ENCODE measurements around the gene SPACA7.
"Not testable (repeated sequence)": the region's sequence is repeated elsewhere in the genome, so short reads cannot be mapped to it uniquely, and the experiment has no call there.

SPACA7 gene

DNA sequence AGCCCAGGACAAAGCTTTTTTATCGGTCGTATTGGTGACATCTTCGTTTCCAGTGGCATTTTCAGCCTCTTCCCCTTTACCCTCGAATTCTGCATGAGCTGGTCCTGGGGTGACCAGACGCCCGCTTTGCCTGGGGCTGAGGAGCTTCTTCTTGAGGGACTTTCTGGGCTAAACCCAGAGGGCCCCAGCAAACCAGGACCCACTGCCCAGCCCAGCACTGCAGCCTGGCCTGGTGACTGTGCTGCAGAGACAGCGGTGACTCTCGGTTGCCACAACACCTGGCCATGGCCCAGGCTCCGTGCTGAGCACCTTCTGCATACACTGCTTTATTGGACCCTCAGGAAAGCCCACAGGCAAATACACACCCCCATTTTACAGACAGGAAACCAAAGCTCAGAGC is 21.0 kb downstream of the SPACA7 start:
- H3K4me3 ChIP-seq (ENCODE audit: low read length): no peak overlapping the region
- DNase-seq (ENCODE audit: low read depth, low spot score): no peak

DNA sequence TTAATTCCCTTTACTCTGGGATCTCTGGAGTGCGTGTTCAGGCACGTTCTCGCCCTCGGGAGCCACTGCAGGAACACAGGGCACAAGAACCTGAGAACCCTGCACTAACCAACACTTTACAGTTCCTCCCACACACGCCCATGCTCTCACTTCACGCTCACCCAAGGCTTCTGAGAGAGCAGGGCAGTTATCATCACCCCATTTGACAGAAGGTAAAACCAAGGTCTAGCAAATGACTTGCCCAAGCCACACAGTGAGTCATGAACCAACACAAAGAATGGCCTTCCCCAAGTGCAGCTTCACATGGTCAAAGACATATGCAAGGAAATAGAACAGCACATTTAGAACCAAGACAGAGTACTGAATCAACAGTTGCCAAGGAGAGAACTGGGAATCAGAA is 22.2 kb downstream of the SPACA7 start:
- not testable (repeated sequence) for H3K4me3 ChIP-seq (ENCODE audit: low read length); DNase-seq (ENCODE audit: low read depth, low spot score)

DNA sequence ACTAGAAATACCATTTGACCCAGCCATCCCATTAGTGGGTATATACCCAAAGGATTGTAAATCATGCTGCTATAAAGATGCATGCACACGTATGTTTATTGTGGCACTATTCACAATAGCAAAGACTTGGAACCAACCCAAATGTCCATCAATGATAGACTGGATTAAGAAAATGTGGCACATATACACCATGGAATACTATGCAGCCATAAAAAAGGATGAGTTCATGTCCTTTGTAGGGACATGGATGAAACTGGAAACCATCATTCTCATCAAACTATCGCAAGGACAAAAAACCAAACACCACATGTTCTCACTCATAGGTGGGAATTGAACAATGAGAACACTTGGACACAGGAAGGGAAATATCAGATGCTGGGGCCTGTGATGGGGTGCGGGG is 33.7 kb downstream of the SPACA7 start:
- not testable (repeated sequence) for H3K4me3 ChIP-seq (ENCODE audit: low read length); DNase-seq (ENCODE audit: low read depth, low spot score)

DNA sequence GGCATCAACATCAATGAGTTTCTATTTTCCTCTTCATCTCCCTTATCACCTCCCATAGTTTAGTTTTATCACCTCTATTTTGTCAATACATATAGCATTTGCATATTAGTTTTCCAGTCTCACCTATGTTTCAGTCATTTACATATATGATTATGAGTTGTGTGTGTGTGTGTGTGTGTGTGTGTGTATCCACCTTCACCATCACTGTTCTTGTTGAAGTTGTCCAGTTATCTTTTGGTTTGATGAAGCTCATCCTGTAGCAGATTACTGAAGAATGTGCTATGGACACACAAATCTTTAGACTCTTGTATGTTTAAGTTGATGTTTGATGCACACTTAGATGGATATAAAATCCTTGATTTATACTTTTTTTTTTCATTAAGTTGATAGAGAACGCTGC is 40.5 kb downstream of the SPACA7 start:
- DNase-seq (ENCODE audit: low read depth, low spot score): no peak
- no peak overlapping the region for H3K4me3 ChIP-seq (ENCODE audit: low read length)

DNA sequence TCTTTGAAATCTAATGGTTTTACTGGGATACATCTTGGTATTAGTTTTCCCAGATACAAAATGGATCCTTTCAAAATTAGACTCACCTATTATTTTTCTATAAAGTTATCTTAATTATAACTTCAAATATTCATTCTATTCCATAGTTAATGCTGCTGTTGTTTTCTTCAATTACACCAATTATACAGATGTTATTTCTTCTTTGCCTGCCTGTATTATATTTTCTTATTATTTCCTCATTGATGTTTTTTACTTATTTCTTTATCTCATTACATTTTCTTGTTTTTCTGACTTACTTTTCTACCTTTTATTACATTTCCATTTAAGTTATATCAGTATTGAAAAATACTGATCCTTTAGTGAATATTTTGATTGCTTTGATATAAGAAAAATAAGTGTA is 40.9 kb downstream of the SPACA7 start:
- DNase-seq (ENCODE audit: low read depth, low spot score): no peak
- no peak overlapping the region for H3K4me3 ChIP-seq (ENCODE audit: low read length)

DNA sequence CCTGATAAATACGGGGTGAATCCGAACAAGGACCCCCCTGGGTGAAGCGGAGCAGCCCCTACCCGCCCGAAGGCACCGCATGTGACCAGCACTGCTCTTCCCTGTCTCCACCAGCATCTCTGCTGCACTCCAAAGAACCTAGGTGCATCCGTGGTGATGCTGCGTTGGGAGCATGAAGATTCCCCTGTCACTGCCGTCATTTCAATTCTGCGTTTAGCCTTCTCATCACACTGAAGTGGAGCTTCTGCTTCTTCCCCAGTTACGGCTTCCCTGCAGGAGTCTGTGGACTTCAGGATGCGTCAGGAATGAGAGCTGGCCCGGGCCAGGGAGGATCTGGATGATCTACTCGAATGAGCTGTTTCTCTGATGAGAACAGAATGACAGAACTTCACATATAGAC is 47.9 kb downstream of the SPACA7 start:
- DNase-seq (ENCODE audit: low read depth, low spot score): no peak
- no peak overlapping the region for H3K4me3 ChIP-seq (ENCODE audit: low read length)

DNA sequence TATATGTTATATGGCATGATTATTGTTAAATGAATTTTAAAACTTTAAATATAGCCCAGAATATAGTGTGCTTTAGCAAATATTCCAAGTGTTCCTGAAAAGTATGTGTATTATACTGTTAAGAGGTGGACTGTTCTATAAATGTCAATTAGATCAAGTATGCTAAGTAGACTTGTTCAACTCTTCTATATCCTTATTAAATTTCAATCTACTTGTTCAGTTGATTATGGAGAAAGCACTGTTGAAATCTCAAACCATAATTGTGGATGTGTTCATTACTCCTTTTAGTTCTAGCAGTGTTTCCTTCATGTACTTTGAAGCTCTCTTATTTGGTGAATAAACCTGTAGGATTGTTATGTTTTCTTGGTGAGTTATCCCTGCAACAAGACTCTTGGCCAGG is 52.5 kb downstream of the SPACA7 start:
- no peak for DNase-seq (ENCODE audit: low read depth, low spot score)
- no peak overlapping the region for H3K4me3 ChIP-seq (ENCODE audit: low read length)

DNA sequence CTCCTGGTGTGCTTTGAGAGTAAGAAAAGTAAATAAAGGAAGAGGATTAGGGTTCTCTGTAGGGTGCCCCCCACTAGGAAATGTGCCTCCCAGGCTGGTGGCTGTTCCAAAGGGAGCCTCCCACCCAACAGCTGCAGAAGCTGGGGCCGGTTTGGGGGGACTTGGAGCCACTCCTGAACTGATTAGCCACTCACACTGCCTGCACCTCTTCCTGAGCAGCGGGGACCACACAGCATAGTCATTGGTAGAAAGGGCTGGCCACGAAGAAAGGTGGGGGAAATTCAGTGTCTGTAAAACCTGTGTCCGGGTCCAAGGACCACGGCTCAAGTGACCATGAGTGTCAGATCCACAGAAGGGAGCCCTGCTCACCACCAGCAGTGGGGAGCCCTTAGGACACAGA is 55.6 kb downstream of the SPACA7 start:
- H3K4me3 ChIP-seq (ENCODE audit: low read length): no peak overlapping the region
- no peak for DNase-seq (ENCODE audit: low read depth, low spot score)

DNA sequence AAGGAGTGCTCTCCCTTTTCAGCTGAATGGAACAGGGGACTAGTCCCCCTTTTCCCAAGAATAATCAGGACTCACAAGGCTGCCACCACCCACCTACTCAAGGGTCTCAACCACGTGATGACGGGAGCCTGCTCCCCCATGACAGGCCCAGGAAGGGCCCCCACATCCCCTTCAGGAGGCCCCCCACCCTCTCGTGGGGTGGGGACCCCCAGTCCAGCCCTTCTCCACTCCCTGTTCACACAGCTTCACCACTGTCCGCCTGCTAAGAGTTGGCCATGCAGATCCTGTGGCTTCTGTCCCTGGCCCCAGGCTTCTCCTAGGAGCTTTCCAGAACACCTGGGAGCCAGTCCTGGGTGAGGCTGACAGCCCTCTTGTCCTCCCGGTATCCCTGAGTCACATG is 56.6 kb downstream of the SPACA7 start:
- not testable (repeated sequence) for DNase-seq (ENCODE audit: low read depth, low spot score); H3K4me3 ChIP-seq (ENCODE audit: low read length)

DNA sequence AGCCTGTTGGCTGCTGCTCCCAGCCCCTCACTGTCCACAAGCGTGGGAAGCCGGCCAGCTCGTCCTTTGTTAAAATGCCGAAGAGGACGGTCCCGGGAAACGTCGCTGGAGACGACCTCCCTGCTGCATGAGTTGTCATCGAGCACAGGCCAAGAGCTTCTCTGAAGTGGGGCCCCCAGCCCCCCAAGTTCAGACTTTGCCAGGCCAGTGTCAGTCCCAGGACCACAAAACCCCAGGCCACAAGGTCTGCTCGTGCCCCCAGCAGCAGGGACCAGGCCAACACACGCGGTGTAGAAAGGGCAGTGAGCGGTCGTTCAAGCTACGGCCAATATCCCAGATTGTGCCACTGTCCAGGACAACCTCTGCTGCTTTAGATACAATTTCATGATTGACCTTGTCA is 57.4 kb downstream of the SPACA7 start:
- not testable (repeated sequence) for DNase-seq (ENCODE audit: low read depth, low spot score); H3K4me3 ChIP-seq (ENCODE audit: low read length)

DNA sequence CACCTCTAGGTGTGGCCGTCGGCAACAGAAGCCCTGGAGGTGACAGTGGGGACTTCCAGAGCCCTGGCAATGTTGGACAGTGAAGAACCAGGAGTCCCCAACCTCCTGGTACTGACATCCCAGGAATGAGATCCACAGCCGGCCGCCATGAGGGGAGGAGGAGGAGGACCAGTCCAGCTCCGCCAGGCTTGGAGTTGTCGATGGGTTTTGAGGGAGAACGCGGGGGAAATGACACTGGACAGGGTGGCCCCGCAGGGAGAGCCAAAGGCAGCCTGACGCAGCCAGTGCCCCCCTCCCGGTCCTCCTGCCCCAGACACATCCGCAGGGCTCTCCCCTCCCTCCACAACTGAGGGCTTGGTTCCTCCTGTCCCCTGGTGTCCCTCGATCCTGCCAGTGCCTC is 57.9 kb downstream of the SPACA7 start:
- no peak for DNase-seq (ENCODE audit: low read depth, low spot score)
- no peak overlapping the region for H3K4me3 ChIP-seq (ENCODE audit: low read length)

DNA sequence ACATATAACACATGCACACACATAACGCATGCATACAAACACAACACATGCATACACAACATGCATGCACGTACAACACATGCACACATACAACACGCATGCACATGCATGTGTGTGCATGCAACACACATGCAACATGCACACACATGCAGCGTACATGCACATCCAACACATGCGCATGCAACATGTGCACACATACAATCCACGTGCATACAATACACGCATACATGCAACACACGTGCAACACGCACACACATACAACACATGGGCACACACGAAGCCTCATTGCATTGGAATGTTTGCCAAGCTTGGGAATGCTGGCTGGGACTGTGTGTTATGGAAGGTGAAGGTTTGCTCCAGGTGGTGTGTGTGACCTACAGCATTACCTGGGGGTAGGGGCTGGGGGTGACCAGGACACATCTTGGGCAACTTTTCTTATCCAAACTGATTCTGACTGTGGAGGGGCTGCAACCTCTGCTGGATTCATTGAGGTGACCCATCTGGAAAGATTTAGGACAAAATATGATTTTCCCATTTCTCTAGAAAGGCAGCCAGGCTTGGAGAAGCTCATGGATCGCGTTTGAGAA is 58.9 kb downstream of the SPACA7 start:
- H3K4me3 ChIP-seq (ENCODE audit: low read length): no peak overlapping the region
- DNase-seq (ENCODE audit: low read depth, low spot score): no peak

DNA sequence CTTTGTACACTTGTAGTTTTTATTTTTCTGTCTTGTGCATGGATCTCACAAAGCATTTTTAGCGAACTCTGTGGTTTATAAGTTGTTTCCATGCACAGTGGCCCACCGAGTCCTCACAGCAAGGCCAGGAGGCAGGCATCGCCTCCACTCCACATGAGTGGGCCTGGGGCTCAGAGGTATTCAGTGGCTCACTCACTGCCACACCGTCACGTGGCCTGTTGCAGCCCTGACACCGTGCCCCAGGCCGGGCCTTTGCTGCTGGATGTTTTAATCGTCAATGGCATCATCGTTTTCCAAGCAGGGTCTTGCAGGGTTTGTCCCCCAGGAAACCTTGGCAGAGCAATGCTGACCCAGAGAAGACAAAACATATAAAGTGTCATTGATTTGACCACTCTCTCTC is 59.8 kb downstream of the SPACA7 start:
- H3K4me3 ChIP-seq (ENCODE audit: low read length): no peak overlapping the region
- DNase-seq (ENCODE audit: low read depth, low spot score): no peak

DNA sequence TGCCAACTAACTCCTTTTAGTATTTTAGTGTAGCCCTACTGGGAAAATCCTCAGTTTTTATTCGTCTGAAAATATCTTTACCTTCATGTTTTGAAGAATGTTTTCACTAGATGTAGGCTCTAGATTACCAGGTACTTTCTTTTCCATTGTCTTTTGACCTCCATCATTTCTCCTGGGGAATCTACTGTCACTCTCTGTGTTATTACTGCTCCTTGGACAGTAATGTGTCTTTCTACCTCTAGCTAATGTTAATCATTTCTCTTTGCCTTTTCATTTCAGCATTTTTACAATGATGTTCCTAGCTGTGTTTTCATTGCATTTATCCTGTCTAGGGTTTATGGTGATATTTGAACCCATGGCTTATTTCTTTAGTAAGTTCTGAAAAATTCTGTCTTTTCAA is 61.9 kb downstream of the SPACA7 start:
- no peak overlapping the region for H3K4me3 ChIP-seq (ENCODE audit: low read length)
- DNase-seq (ENCODE audit: low read depth, low spot score): no peak

DNA sequence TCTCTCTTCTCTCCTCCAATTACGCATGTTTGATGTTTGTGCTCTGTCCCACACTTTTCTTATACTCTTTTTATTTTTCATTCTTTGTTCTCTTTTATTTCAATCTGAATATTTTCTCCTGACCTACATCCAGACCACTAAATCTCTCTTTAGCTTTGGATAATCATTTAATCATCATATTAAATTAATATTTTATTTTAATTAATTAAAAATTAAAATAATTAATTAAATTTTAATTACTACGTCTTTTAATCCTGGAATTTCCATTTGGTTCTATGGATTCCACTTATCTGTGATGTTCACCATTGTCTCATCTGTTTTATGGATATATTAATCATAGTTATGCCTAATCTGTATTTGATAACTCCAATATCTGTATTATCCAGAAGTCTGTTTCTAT is 62.4 kb downstream of the SPACA7 start:
- no peak overlapping the region for H3K4me3 ChIP-seq (ENCODE audit: low read length)
- no peak for DNase-seq (ENCODE audit: low read depth, low spot score)

DNA sequence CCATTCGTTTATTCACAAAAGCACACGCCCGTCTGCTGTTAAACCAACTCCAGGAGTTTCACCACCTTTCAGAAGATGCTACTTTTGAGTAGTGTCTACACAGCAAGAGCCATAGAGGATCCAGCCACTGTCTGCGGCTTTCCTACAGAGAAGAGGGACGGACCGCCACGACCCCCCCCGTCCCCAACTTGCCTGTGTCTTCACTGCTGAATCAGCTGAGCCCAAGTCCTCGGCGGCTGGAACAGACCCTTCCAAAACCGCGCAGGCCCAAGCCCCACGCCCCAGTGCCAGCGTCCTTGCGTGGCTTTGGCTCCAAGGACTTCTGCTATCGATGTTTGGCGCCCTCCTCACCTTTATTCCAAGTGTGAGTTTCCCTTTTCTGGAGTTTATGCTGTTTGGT is 65.1 kb downstream of the SPACA7 start:
- no peak for DNase-seq (ENCODE audit: low read depth, low spot score)
- H3K4me3 ChIP-seq (ENCODE audit: low read length): no peak overlapping the region

DNA sequence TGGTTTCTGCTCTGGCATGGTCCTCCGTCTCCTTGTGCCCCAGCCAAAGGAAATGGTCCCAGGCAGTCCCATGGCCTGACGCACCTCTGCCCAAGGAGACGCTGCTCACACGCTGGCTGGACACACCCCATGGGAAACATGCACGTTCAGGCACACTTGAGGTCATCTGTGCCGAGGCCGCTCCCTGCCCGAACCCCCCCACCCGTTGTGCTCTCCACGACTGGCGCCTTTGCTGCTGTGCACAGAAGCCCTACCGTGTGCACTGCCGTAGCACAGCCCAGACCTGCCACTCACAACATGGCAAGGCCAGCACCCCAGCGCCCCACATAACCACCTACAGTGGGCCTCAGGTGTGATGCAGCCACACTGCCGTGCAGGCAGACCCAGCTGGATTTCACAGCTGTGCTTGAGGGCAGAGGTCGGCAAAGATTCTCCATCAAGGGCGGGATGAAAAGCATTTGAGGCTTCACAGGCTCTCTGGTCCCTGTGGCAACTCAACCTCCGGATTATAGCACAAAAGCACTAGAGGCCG is 65.7 kb downstream of the SPACA7 start:
- DNase-seq (ENCODE audit: low read depth, low spot score): no peak
- H3K4me3 ChIP-seq (ENCODE audit: low read length): no peak overlapping the region

DNA sequence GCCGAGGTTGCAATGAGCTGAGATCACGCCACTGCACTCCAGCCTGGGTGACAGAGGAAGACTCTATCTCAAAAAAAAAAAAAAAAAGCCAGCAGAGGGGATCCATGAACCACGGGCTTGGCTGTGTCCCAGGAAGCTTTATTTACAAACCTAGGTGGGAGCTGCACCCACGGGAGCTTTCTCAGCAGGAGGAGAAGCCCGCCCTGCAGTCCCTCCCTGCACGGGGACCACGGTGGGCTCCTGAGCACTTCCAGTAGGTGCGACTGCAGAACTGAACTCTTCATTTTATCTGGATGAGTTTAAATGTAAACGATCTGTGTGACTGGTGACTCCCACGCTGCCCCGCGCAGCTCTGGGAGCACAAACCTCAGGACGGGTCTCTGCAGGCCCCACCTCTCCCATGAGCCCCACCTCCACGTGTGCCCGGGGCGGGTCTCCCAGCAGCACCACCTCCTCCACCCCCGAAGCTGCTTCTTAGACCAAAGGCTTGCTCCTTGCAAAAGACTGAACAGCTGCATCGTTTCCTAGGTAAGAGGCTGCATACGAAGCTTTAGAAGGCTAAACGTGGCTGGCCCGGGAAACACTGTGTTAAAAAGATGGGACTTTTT is 66.4 kb downstream of the SPACA7 start:
- no peak for DNase-seq (ENCODE audit: low read depth, low spot score)
- no peak overlapping the region for H3K4me3 ChIP-seq (ENCODE audit: low read length)

DNA sequence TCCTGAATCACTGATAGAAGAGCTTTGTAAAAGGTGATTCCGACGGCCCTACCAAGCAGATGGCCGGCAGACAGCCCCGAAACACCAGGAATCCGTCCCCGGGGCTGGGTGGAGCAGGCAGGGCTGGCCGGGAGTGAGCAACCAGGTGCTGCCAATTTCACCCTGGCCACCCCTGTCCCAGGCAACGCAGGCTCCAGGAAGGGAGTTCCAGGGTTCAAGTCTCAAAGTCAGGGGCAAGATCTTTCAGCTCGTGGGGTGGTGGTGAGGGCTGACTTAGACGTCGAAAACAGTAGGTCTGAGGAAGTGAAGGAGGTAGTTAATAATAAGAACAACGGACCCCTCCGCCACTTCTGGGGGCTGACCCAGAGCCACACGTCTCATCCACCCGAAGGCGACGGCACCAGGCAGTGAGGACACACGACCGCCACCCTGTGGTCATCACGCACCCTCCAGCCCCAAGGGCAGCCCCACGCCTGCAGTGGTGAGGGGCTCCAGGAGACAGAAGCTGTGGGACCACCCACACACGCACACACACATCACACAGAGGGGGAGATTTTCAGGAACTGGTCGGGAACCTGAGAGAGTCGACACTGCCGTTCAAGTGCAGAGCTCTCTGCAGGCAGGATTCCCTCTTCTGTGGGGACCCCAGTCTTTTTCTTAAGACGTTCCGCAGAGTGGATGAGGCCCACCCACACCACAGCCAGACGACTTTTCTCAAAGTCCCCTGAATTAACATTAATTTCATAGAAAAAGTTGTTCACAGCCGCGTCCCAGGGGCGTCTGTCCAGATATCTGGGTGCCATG is 67.2 kb downstream of the SPACA7 start:
- no peak for DNase-seq (ENCODE audit: low read depth, low spot score)
- no peak overlapping the region for H3K4me3 ChIP-seq (ENCODE audit: low read length)

DNA sequence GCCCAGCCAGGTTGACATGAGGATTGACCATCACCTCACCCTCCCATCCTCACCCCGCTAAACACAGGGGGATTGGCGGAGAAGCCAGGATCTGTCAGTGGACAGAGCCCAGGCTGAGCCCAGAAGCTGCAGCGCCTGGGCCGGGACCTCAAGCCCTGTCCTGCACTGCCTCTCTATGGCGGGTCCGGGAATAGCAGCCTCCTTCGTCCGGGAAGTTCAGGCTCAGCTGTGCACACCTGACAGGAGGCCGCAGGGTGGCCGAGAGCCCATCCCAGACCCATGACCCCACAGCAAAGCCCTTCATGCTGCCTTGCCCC is 67.8 kb downstream of the SPACA7 start:
- DNase-seq (ENCODE audit: low read depth, low spot score): peak; percentile 20
- H3K4me3 ChIP-seq (ENCODE audit: low read length): no peak overlapping the region

All from Jurkat, Clone E6-1 (cell line).